K562 (cell line): ENCODE data around the gene BNIPL. TPM values are rescaled to one million over a fixed set of nuclear protein-coding genes. Genes with fewer than 3 reads are reported as not detected.
A peak's percentile ranks its signal among the peaks of the same experiment; 100 is the strongest.

Experiments
- CREB3 ChIP-seq: fragments of 450-650 bp; conservative IDR thresholded peaks from 2 replicates; pipeline ENCODE4 v1.6.1; 2016; ENCODE audit warnings: missing genetic modification characterization, low read depth, mild to moderate bottlenecking, missing compliant biosample characterization, moderate library complexity
- ELK1 ChIP-seq: sonication (generic); formaldehyde crosslinking; IDR thresholded peaks from 2 replicates; pipeline ENCODE4 v1.8.1; 2022; ENCODE audit warnings: missing genetic modification reagents
- ETS2 ChIP-seq: IDR thresholded peaks from 2 replicates; pipeline ENCODE4 v1.6.1; 2016; ENCODE audit warnings: borderline replicate concordance, missing genetic modification characterization, mild to moderate bottlenecking, moderate library complexity, missing compliant biosample characterization; ENCODE audit not compliant: poor library complexity, severe bottlenecking
- GTF2E2 ChIP-seq: fragments of 200-800 bp; sonication (Bioruptor generic); IDR thresholded peaks from 2 replicates; pipeline ENCODE4 v1.6.1; 2016; ENCODE audit warnings: missing genetic modification characterization, missing compliant biosample characterization
- HSF4 ChIP-seq: fragments of 250-450 bp; sonication (Bioruptor Pico); IDR thresholded peaks from 2 replicates; pipeline ENCODE4 v2.1.2; 2022; ENCODE audit warnings: mild to moderate bottlenecking, moderate library complexity, borderline replicate concordance
- MECOM ChIP-seq: fragments of 250-450 bp; sonication (Bioruptor Pico); IDR thresholded peaks from 2 replicates; pipeline ENCODE4 v1.8.0; 2022; ENCODE audit warnings: inconsistent platforms
- MLLT1 ChIP-seq, 2 experiments: fragments of 450-650 bp; IDR thresholded peaks; 2 replicates each; pipeline ENCODE4 v1.6.1; 2016
- PML ChIP-seq: IDR thresholded peaks from 2 replicates; pipeline ENCODE4 v1.6.1; 2012; ENCODE audit warnings: low read length, inconsistent platforms
- POLR3G ChIP-seq: IDR thresholded peaks from 2 replicates; pipeline ENCODE4 v1.6.1; 2011; ENCODE audit not compliant: insufficient read length, insufficient replicate concordance; ENCODE audit errors: extremely low read depth
- RFX5 ChIP-seq: IDR thresholded peaks from 2 replicates; pipeline ENCODE4 v1.6.1; 2011; ENCODE audit warnings: low read depth, mild to moderate bottlenecking, improper control_type of control experiment, low read length
- STAT5B ChIP-seq: fragments of 250-450 bp; sonication (Bioruptor Pico); IDR thresholded peaks from 2 replicates; pipeline ENCODE4 v1.8.0; 2021; ENCODE audit warnings: mild to moderate bottlenecking, inconsistent platforms
- TAF1 ChIP-seq: IDR thresholded peaks from 2 replicates; pipeline ENCODE4 v1.6.1; 2011; ENCODE audit warnings: mild to moderate bottlenecking, low read length, moderate library complexity; ENCODE audit not compliant: insufficient read depth, control insufficient read depth, severe bottlenecking; ENCODE audit errors: extremely low read depth
- ZNF280B ChIP-seq: fragments of 250-450 bp; sonication (Bioruptor Pico); IDR thresholded peaks from 2 replicates; pipeline ENCODE4 v1.5.1; 2021; ENCODE audit warnings: mild to moderate bottlenecking
- ZNF583 ChIP-seq: fragments of 250-450 bp; sonication (Bioruptor Pico); IDR thresholded peaks from 2 replicates; pipeline ENCODE4 v1.4.0; 2020
- polyA plus RNA-seq, 8 experiments: library from polyadenylated mRNA; depleted of rRNA in 4 of 8; stranded (reverse) in 5 of 8; unstranded in 3 of 8; fragments of >200 nt; fragmentation: Nextera tagmentation in 2 of 8; fragmentation: Illumina TruSeq in 1 of 8; extraction: Ambion mirVana in 2 of 8; extraction: Trizol in 1 of 8; gene quantifications; 2 replicates each; pipeline versions ENCODE4 v1.2.1 to v1.2.3, GENCODE V29; 2011 to 2014; ENCODE audit warnings: inconsistent platforms in 1 of 8, missing spikeins in 1 of 8
- total RNA-seq, 7 experiments: library from RNA; depleted of rRNA in 6 of 7; stranded (reverse); fragments of >200 nt in 6 of 7; fragmentation: Illumina TruSeq in 2 of 7; extraction: Trizol in 2 of 7; gene quantifications; 2 replicates each; pipeline versions ENCODE4 v1.2.1 to v1.2.3, GENCODE V29; 2011 to 2021; ENCODE audit warnings: low replicate concordance in 1 of 7
- TF ChIP-seq, protein P1 (sequence below): fragments of 250-450 bp; sonication (Bioruptor Pico); IDR thresholded peaks from 2 replicates; pipeline ENCODE4 v1.8.0; 2022; ENCODE audit warnings: moderate library complexity, mild to moderate bottlenecking, inconsistent platforms
- TF ChIP-seq, protein P2 (sequence below): fragments of 150-350 bp; IDR thresholded peaks from 2 replicates; pipeline ENCODE4 v1.6.1; 2014; ENCODE audit warnings: low read depth, mild to moderate bottlenecking, low read length, borderline replicate concordance

The BNIPL gene
- total and polyA plus RNA-seq, 9 of the 15 experiments (the other 6 are each of a cell fraction or from before 2014, with no cell fraction given) = 0.08 to 1.4 (median 0.68) TPM

DNA sequence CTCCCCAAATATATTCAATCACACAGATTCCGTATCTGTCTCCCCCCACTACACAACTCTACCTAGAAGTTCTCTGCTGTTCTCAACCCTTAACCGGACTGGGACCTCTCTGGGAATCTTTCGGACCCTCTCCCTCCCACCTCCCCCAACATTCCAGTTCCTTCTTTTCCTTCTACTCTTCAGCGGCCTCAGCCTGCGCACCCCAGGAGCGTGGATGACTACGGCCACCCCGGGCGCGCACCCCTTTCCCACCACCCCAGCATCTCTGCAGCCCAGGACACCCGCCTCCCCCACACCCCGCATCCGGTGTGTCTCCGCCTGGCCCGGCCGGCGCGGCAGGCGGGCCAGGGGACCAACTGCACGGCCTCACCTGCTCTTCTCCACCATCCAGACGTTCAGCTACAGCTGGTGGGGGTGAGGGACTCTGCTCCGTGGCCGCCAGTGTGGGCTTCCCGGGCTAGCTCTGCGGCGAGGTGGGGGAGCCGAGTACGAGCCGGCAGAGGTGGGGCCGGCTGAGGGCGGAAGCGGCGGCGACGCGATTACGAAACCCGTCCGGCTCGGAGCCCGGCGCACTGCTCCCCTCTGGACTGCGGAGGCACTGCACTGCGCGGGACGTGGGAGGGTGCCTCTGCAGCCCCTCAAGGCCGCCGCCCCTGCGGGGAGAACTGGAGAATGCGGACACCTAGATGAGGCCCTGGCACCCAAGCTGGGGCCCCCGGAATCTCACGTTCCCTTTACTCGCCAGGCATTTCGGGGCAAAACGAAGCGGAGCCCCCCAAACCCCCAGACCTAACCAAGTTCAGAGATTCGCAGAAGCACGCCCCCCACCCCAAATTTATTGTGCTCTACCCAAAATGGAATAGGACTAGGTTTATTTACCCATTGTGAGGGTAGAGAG lies 23.0 kb downstream of the BNIPL start, which contains the start of gene CDC42SE1 (continued):
- TF ChIP-seq GTF2E2 (tag) (no peak), PML (peak; percentile 72; the same call in 1 of the 2 replicates), POLR3G (no peak), MLLT1 (IDR thresholded peaks at IDR 0.05) (peak; percentile 83 to 90), ETS2 (tag) (no peak), CREB3 (tag) (no peak), TAF1 (peak; percentile 94), HSF4 (CRISPR knock-in tag) (peak; percentile 37; the same call in 1 of the 2 replicates), RFX5 (no peak), MECOM (CRISPR knock-in tag) (no peak), ZNF280B (CRISPR knock-in tag) (no peak), ZNF583 (CRISPR knock-in tag) (no peak), ELK1 (CRISPR knock-in tag) (no peak), STAT5B (CRISPR knock-in tag) (no peak)
- TF ChIP-seq, protein P1, sequence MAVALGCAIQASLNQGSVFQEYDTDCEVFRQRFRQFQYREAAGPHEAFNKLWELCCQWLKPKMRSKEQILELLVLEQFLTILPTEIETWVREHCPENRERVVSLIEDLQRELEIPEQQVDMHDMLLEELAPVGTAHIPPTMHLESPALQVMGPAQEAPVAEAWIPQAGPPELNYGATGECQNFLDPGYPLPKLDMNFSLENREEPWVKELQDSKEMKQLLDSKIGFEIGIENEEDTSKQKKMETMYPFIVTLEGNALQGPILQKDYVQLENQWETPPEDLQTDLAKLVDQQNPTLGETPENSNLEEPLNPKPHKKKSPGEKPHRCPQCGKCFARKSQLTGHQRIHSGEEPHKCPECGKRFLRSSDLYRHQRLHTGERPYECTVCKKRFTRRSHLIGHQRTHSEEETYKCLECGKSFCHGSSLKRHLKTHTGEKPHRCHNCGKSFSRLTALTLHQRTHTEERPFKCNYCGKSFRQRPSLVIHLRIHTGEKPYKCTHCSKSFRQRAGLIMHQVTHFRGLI (CRISPR knock-in tag) = no peak
- TF ChIP-seq, protein P2, sequence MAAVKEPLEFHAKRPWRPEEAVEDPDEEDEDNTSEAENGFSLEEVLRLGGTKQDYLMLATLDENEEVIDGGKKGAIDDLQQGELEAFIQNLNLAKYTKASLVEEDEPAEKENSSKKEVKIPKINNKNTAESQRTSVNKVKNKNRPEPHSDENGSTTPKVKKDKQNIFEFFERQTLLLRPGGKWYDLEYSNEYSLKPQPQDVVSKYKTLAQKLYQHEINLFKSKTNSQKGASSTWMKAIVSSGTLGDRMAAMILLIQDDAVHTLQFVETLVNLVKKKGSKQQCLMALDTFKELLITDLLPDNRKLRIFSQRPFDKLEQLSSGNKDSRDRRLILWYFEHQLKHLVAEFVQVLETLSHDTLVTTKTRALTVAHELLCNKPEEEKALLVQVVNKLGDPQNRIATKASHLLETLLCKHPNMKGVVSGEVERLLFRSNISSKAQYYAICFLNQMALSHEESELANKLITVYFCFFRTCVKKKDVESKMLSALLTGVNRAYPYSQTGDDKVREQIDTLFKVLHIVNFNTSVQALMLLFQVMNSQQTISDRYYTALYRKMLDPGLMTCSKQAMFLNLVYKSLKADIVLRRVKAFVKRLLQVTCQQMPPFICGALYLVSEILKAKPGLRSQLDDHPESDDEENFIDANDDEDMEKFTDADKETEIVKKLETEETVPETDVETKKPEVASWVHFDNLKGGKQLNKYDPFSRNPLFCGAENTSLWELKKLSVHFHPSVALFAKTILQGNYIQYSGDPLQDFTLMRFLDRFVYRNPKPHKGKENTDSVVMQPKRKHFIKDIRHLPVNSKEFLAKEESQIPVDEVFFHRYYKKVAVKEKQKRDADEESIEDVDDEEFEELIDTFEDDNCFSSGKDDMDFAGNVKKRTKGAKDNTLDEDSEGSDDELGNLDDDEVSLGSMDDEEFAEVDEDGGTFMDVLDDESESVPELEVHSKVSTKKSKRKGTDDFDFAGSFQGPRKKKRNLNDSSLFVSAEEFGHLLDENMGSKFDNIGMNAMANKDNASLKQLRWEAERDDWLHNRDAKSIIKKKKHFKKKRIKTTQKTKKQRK = no peak
